ENCODE results near the gene ATXN1.

- no peak for TF ChIP-seq JUND (IDR thresholded peaks at IDR 0.05; ENCODE audit: low read length)
- no peak for TF ChIP-seq POU5F1 (IDR thresholded peaks at IDR 0.05; ENCODE audit: low read depth, low read length)
- TF ChIP-seq, protein P1, sequence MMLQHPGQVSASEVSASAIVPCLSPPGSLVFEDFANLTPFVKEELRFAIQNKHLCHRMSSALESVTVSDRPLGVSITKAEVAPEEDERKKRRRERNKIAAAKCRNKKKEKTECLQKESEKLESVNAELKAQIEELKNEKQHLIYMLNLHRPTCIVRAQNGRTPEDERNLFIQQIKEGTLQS (IDR thresholded peaks at IDR 0.05; ENCODE audit: insufficient read depth, low read depth, low read length), result no peak
- TF ChIP-seq, protein P2, sequence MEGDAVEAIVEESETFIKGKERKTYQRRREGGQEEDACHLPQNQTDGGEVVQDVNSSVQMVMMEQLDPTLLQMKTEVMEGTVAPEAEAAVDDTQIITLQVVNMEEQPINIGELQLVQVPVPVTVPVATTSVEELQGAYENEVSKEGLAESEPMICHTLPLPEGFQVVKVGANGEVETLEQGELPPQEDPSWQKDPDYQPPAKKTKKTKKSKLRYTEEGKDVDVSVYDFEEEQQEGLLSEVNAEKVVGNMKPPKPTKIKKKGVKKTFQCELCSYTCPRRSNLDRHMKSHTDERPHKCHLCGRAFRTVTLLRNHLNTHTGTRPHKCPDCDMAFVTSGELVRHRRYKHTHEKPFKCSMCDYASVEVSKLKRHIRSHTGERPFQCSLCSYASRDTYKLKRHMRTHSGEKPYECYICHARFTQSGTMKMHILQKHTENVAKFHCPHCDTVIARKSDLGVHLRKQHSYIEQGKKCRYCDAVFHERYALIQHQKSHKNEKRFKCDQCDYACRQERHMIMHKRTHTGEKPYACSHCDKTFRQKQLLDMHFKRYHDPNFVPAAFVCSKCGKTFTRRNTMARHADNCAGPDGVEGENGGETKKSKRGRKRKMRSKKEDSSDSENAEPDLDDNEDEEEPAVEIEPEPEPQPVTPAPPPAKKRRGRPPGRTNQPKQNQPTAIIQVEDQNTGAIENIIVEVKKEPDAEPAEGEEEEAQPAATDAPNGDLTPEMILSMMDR (IDR thresholded peaks at IDR 0.05; ENCODE audit: control extremely low read depth in 1 of 3, insufficient read depth in 1 of 3, low read depth in 1 of 3, low read length in 3 of 3), result no peak
- TF ChIP-seq TAF1 (IDR thresholded peaks at IDR 0.05; ENCODE audit: low read depth, low read length), result no peak
- no peak for TF ChIP-seq CEBPB (IDR thresholded peaks at IDR 0.05; ENCODE audit: low read depth, low read length)
- TF ChIP-seq, protein P3, sequence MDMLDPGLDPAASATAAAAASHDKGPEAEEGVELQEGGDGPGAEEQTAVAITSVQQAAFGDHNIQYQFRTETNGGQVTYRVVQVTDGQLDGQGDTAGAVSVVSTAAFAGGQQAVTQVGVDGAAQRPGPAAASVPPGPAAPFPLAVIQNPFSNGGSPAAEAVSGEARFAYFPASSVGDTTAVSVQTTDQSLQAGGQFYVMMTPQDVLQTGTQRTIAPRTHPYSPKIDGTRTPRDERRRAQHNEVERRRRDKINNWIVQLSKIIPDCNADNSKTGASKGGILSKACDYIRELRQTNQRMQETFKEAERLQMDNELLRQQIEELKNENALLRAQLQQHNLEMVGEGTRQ (IDR thresholded peaks at IDR 0.05; ENCODE audit: low read length), result no peak
Measured at GRCh38 chr6:16335176-16335575, 426.1 kb downstream of the ATXN1 start.
